Cardiac fibroblast (primary cell): Measurements from ENCODE around the gene FAM3C.

Experiments used
- DNase-seq, 2 donors: peaks; one replicate each; pipeline versions ENCODE4 v3.0.0 to v3.0.0-alpha.2; 2010; ENCODE audit warnings: low read depth in 2 of 2
- H3K4me3 ChIP-seq, 2 donors: replicated peaks in 1 of 2; 1 replicate in 1 of 2; 2 replicates in 1 of 2; pipeline ENCODE4 v1.5.1; 2011; ENCODE audit warnings: low read depth in 2 of 2, low read length in 2 of 2, mild to moderate bottlenecking in 2 of 2, moderate library complexity in 1 of 2
- CTCF ChIP-seq: IDR thresholded peaks from one replicate; pipeline ENCODE4 v1.5.1; 2011; ENCODE audit warnings: low read depth, mild to moderate bottlenecking, low read length, inconsistent platforms

The FAM3C gene

GRCh38 chr7:121369462-121369861 is 26.6 kb downstream of the FAM3C start:
- peak; percentile 55 to 73 for DNase-seq
- no peak for TF ChIP-seq CTCF
- H3K4me3 ChIP-seq, result no peak overlapping the region

- no peak overlapping the region for H3K4me3 ChIP-seq
- DNase-seq, result peak; percentile 71 to 75
- TF ChIP-seq CTCF, result peak; percentile 63
These were observed 29.2 kb downstream of the FAM3C start for GRCh38 chr7:121366852-121367431.

GRCh38 chr7:121360564-121360963 is 35.5 kb downstream of the FAM3C start:
- no peak overlapping the region for H3K4me3 ChIP-seq
- TF ChIP-seq CTCF, result no peak
- DNase-seq, result no peak

GRCh38 chr7:121355574-121355973 is 40.5 kb downstream of the FAM3C start:
- H3K4me3 ChIP-seq, result no peak overlapping the region
- DNase-seq, result no peak
- no peak for TF ChIP-seq CTCF

- H3K4me3 ChIP-seq, result no peak overlapping the region
- TF ChIP-seq CTCF, result no peak
- no peak for DNase-seq
These were observed 43.8 kb downstream of the FAM3C start for GRCh38 chr7:121352323-121352722.

- peak; percentile 31 for TF ChIP-seq CTCF
- no peak overlapping the region for H3K4me3 ChIP-seq
- no peak for DNase-seq
These were observed 44.4 kb downstream of the FAM3C start for GRCh38 chr7:121351682-121352081.

GRCh38 chr7:121344497-121344896 is 51.6 kb downstream of the FAM3C start:
- TF ChIP-seq CTCF, result no peak
- DNase-seq, result no peak

More at GRCh38 chr7:121344497-121344896, 51.6 kb downstream of the FAM3C start:
- no peak overlapping the region for H3K4me3 ChIP-seq
